Panc1 (cell line): ENCODE data around the gene MPZL3.

Source experiments
- CTCF ChIP-seq: fragments of 450-650 bp; IDR thresholded peaks from 2 replicates; pipeline ENCODE4 v1.5.1; 2017; ENCODE audit warnings: mild to moderate bottlenecking
- REST ChIP-seq, 2 experiments: IDR thresholded peaks; 2 replicates each; pipeline ENCODE4 v1.6.1; 2011 to 2012; ENCODE audit warnings: low read depth in 2 of 2, control low read depth in 1 of 2, low read length in 1 of 2, mild to moderate bottlenecking in 1 of 2, moderate library complexity in 1 of 2; ENCODE audit not compliant: insufficient read depth in 1 of 2

- peak; percentile 72 for TF ChIP-seq CTCF
- no peak for TF ChIP-seq REST (IDR thresholded peaks at IDR 0.05; ENCODE audit: insufficient read depth in 1 of 2, low read depth in 2 of 2, low read length in 1 of 2)
These were observed 38.8 kb upstream of the MPZL3 start for GRCh38 chr11:118290923-118291322.
